Naive thymus-derived CD4-positive, alpha-beta T cell (primary cell): ENCODE measurements around the gene SHLD2. TPM values are rescaled to one million over a fixed set of nuclear protein-coding genes. Genes with fewer than 3 reads are reported as not detected.
"Not testable (repeated sequence)": the region's sequence is repeated elsewhere in the genome, so short reads cannot be mapped to it uniquely, and the experiment has no call there.

ENCODE experiments used
- ATAC-seq: fragments of 150-1000 bp; cut with Tn5 transposase; 2 replicates; pipeline ENCODE4 v1.10.0; 2021; ENCODE audit warnings: mild to moderate bottlenecking, moderate library complexity
- CTCF ChIA-PET: fragments of 350-600 bp; sonication (Branson Sonifier 250); formaldehyde crosslinking; loops from one replicate; lab custom pipeline; 2021; ENCODE audit warnings: antibody characterized with exemption; lab: Charles Lee
- POLR2A ChIA-PET: fragments of 350-600 bp; sonication (Branson Sonifier 250); formaldehyde crosslinking; loops from one replicate; lab custom pipeline; 2021; ENCODE audit warnings: antibody characterized with exemption, inconsistent platforms; lab: Charles Lee
- DNase-seq, 9 donors: peaks; one replicate each; pipeline versions ENCODE4 v3.0.0 to v3.0.0-alpha.2; 2020 to 2022; ENCODE audit warnings: mixed read lengths in 1 of 9
- H3K27ac ChIP-seq: one replicate; pipeline ENCODE4 v1.7.0; 2013; ENCODE audit warnings: mild to moderate bottlenecking, low read depth, low read length, moderate library complexity
- H3K27me3 ChIP-seq, 2 donors: one replicate each; pipeline ENCODE4 v1.7.0; 2013; ENCODE audit warnings: low read length in 2 of 2, mild to moderate bottlenecking in 2 of 2, moderate library complexity in 2 of 2; ENCODE audit not compliant: control insufficient read depth in 2 of 2, insufficient read depth in 2 of 2
- H3K36me3 ChIP-seq, 3 experiments: 1 replicate in 2 of 3; 2 replicates in 1 of 3; pipeline ENCODE4 v1.7.0; 2013; ENCODE audit warnings: low read length in 3 of 3, mild to moderate bottlenecking in 3 of 3, moderate library complexity in 1 of 3; ENCODE audit not compliant: insufficient read depth in 3 of 3, control insufficient read depth in 2 of 3
- H3K4me1 ChIP-seq, 2 donors: one replicate each; pipeline ENCODE4 v1.7.0; 2013; ENCODE audit warnings: low read length in 2 of 2, mild to moderate bottlenecking in 2 of 2, moderate library complexity in 1 of 2; ENCODE audit not compliant: control insufficient read depth in 2 of 2, insufficient read depth in 2 of 2
- H3K4me3 ChIP-seq: 2 replicates; pipeline ENCODE4 v1.7.0; 2013; ENCODE audit warnings: mild to moderate bottlenecking, low read length
- H3K9me3 ChIP-seq, 3 experiments: 1 replicate in 2 of 3; 2 replicates in 1 of 3; pipeline ENCODE4 v1.7.0; 2013; ENCODE audit warnings: low read length in 3 of 3; ENCODE audit not compliant: control insufficient read depth in 2 of 3
- H3K27ac Mint-ChIP-seq, 9 donors: one replicate each; pipeline ENCODE4 v1.8.0; 2020 to 2022; ENCODE audit warnings: mixed read lengths in 9 of 9, mild to moderate bottlenecking in 8 of 9, moderate library complexity in 5 of 9, inconsistent platforms in 2 of 9
- H3K27me3 Mint-ChIP-seq, 5 donors: one replicate each; pipeline ENCODE4 v1.8.0; 2021 to 2022; ENCODE audit warnings: mixed read lengths in 5 of 5, mild to moderate bottlenecking in 1 of 5
- H3K36me3 Mint-ChIP-seq, 5 donors: one replicate each; pipeline ENCODE4 v1.8.0; 2020 to 2022; ENCODE audit warnings: mixed read lengths in 5 of 5, mild to moderate bottlenecking in 3 of 5, inconsistent platforms in 1 of 5
- H3K4me1 Mint-ChIP-seq, 7 donors: one replicate each; pipeline ENCODE4 v1.8.0; 2020 to 2022; ENCODE audit warnings: mixed read lengths in 7 of 7, mild to moderate bottlenecking in 3 of 7, inconsistent platforms in 1 of 7
- H3K4me3 Mint-ChIP-seq, 10 donors: one replicate each; pipeline ENCODE4 v1.8.0; 2020 to 2022; ENCODE audit warnings: mild to moderate bottlenecking in 10 of 10, mixed read lengths in 10 of 10, moderate library complexity in 6 of 10, inconsistent platforms in 2 of 10
- H3K9me3 Mint-ChIP-seq, 11 donors: one replicate each; pipeline ENCODE4 v1.8.0; 2020 to 2022; ENCODE audit warnings: mixed read lengths in 11 of 11, mild to moderate bottlenecking in 4 of 11, inconsistent platforms in 1 of 11, moderate library complexity in 1 of 11
- intact Hi-C, 2 donors: fragments of 100-400 bp; cut with micrococcal nuclease; formaldehyde crosslinking; loops; one replicate each; pipeline ENCODE4 v1.15.1; 2023
- polyA plus RNA-seq, 2 donors: library from polyadenylated mRNA; unstranded; fragments of 300-500 nt; fragmentation: Illumina TruSeq; gene quantifications; one replicate each; pipeline ENCODE4 v1.2.3, GENCODE V29; 2021
- total RNA-seq, 6 experiments: library from RNA in 5 of 6; stranded (reverse) in 5 of 6; gene quantifications; 1 replicate in 5 of 6; 2 replicates in 1 of 6; pipeline ENCODE4 v1.2.3 and lab custom pipeline; 2021 to 2026

The SHLD2 gene
- total and polyA plus RNA-seq, 7 experiments from 2014 or later = 14.9 to 31.4 (median 20.6) TPM

DNA sequence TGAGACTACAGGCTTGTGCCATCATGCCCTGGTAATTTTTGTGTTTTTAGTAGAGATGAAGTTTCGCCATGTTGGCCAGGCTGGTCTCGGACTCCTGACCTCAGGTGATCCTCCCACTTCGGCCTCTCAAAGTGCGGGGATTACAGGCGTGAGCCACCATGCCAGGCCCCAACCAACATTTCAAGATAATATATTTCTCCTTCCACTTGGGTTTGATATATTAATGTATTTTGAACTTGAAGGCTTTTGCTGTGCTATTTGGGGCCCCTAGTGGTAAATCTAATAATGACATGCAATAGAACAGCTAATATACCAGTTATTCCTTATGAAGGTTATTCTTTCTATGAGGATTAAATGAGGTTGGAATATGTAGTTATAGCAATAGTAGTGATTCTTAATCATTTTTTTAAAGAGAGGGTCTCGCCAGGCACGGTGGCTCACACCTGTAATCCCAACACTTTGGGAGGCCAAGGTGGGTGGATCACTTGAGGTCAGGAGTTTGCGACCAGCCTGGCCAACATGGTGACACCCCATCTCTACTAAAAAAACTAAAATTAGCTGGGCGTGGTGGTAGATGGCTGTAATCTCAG, 54.1 kb downstream of the SHLD2 start:
- H3K27me3 Mint-ChIP-seq, H3K27me3 ChIP-seq, H3K4me1 Mint-ChIP-seq, H3K9me3 ChIP-seq, POLR2A ChIA-PET, H3K36me3 Mint-ChIP-seq, H3K9me3 Mint-ChIP-seq, H3K27ac Mint-ChIP-seq, H3K36me3 ChIP-seq, intact Hi-C loops, H3K4me3 ChIP-seq, H3K4me3 Mint-ChIP-seq, H3K27ac ChIP-seq, ATAC-seq, H3K4me1 ChIP-seq: not testable (repeated sequence)
- CTCF ChIA-PET = interaction anchor here (0.7 to 1.1 kb wide), 3 partner anchors 183 to 209 kb away, joined by 4 to 5 read pairs (median 4); no protein-coding TSS in a partner anchor
- peak in 2 of 9 donors; percentile 2 to 9 for DNase-seq

DNA sequence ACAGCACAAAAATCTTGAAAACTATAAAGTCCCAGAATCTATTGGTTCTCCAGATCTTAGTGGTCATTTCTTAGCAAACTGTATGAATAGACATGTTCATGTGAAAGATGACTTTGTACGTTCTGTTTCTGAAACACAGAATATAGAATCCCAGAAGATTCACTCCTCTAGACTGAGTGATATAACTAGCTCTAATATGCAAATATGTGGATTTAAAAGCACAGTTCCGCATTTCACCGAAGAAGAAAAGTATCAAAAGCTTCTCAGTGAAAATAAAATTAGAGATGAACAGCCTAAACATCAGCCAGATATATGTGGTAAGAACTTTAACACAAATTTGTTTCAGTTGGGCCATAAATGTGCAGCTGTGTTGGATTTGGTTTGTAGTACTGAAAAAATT, 56.5 kb downstream of the SHLD2 start:
- ATAC-seq, H3K36me3 Mint-ChIP-seq, H3K4me3 ChIP-seq, POLR2A ChIA-PET, H3K27ac ChIP-seq, H3K27ac Mint-ChIP-seq, intact Hi-C loops, CTCF ChIA-PET, H3K4me1 ChIP-seq, DNase-seq, H3K27me3 Mint-ChIP-seq, H3K27me3 ChIP-seq, H3K4me3 Mint-ChIP-seq, H3K36me3 ChIP-seq, H3K9me3 ChIP-seq, H3K9me3 Mint-ChIP-seq, H3K4me1 Mint-ChIP-seq: not testable (repeated sequence)

DNA sequence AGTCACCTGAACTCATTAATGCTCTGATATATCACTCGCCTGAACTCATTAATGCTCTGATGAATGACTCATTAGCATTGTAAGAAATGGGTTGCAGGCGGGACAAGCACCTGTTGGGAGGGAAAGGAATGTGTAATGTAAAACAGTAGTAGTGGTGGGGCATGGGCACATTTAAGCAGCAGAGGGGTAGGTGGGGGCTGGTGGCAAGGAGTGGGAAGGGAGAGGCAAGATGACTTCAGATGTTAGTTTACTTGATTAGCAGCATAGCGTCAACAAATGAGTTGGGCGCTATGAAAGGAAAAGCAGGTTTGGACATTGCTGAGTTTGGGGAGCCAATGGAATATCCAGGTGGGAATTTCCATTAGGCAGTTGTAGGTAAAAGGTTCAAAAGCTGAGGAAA, 61.8 kb downstream of the SHLD2 start:
- H3K36me3 ChIP-seq, ATAC-seq, DNase-seq, H3K27ac Mint-ChIP-seq, intact Hi-C loops, CTCF ChIA-PET, H3K9me3 ChIP-seq, H3K9me3 Mint-ChIP-seq, H3K4me3 ChIP-seq, H3K27me3 Mint-ChIP-seq, H3K4me3 Mint-ChIP-seq, POLR2A ChIA-PET, H3K27me3 ChIP-seq, H3K27ac ChIP-seq, H3K4me1 Mint-ChIP-seq, H3K4me1 ChIP-seq: not testable (repeated sequence)
- H3K36me3 Mint-ChIP-seq = peaks cover 0 to 18% (median 4%) of the 10 kb centered on the region in 5 donors

DNA sequence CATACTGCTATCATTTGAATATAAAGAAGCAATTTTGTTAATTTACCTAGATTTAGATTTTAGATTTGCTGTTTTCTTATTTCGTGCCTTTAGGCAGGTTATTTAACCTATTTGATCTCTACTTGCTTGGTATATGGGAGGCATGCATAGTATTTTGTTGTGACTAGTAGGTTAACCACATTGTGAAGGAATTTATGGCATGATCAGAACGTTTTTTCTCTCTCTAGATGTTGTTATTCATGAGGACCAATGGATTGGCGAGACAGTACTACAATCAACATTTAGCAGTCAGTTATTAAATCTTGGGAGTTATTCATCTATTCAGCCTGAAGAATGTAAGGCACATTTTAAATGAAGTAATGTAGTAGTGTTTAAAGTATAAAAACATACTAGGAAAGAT, 62.8 kb downstream of the SHLD2 start:
- H3K4me3 Mint-ChIP-seq, DNase-seq, H3K9me3 Mint-ChIP-seq, H3K27me3 ChIP-seq, H3K4me1 Mint-ChIP-seq, CTCF ChIA-PET, intact Hi-C loops, H3K4me1 ChIP-seq, H3K4me3 ChIP-seq, H3K36me3 ChIP-seq, H3K9me3 ChIP-seq, ATAC-seq, POLR2A ChIA-PET, H3K27ac Mint-ChIP-seq, H3K27ac ChIP-seq, H3K27me3 Mint-ChIP-seq: not testable (repeated sequence)
- H3K36me3 Mint-ChIP-seq = peaks cover 0 to 18% (median 5%) of the 10 kb centered on the region in 5 donors

DNA sequence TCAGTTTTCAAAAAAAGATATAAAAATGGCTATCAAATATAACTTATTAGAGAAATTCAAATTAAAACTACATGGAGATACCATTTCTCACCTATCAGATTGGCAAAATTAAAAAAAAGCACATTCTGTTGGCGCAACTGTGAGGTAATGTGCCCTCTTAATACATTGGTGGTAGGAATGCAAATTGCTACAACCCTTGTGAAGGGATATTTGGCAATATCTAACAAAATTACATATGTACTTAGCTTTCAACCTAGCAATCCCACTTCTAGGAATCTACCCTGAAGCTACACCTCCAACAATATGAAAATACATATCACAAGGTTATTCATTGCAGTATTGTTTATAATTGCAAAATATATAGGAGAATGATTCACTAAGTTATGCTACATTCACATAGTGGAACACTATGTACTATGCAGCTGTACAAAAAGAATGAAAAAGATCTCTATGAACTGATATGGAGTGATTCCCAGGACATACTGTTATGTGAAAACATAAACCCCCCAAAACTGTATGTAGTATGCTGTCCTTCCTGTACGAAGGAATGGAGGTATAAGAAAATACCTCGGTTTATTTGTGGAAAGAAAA, 67.8 kb downstream of the SHLD2 start:
- H3K27me3 ChIP-seq, H3K4me3 Mint-ChIP-seq, H3K4me3 ChIP-seq, H3K27ac ChIP-seq, DNase-seq, POLR2A ChIA-PET, intact Hi-C loops, H3K4me1 Mint-ChIP-seq, ATAC-seq, H3K9me3 Mint-ChIP-seq, CTCF ChIA-PET, H3K27me3 Mint-ChIP-seq, H3K4me1 ChIP-seq, H3K9me3 ChIP-seq, H3K36me3 ChIP-seq: not testable (repeated sequence)
- H3K36me3 Mint-ChIP-seq = peaks cover 0 to 21% (median 7%) of the 10 kb centered on the region in 5 donors
- peak overlapping the region in 1 of 9 donors; percentile 59 for H3K27ac Mint-ChIP-seq

DNA sequence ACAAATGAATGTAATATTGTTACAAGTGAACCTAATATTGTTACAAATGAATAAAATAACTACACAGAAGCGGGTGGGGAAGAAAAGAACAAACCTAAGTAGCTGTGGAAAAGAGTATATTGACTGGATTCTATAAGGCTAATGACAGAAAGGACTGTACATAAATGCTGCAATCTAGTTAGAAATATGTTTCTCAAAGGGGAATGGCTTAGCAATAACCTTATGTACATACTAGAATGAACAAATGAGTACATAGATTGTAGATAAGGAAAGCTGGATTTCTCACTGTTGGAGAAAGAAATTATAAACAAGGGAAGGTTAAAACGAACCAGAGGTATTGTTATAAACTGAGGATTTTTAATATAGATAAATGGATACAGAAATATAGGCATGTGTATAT, 68.4 kb downstream of the SHLD2 start:
- CTCF ChIA-PET = interaction anchor here (0.7 kb wide), 1 partner anchor 74 kb away, joined by 5 read pairs; no protein-coding TSS in a partner anchor
- H3K9me3 ChIP-seq, ATAC-seq, H3K36me3 ChIP-seq, H3K4me3 Mint-ChIP-seq, H3K27ac Mint-ChIP-seq, H3K4me1 Mint-ChIP-seq, H3K4me1 ChIP-seq, H3K4me3 ChIP-seq, H3K27me3 Mint-ChIP-seq, H3K27ac ChIP-seq, POLR2A ChIA-PET, DNase-seq, H3K27me3 ChIP-seq, intact Hi-C loops, H3K9me3 Mint-ChIP-seq: not testable (repeated sequence)
- peaks cover 0 to 18% (median 5%) of the 10 kb centered on the region in 5 donors for H3K36me3 Mint-ChIP-seq

DNA sequence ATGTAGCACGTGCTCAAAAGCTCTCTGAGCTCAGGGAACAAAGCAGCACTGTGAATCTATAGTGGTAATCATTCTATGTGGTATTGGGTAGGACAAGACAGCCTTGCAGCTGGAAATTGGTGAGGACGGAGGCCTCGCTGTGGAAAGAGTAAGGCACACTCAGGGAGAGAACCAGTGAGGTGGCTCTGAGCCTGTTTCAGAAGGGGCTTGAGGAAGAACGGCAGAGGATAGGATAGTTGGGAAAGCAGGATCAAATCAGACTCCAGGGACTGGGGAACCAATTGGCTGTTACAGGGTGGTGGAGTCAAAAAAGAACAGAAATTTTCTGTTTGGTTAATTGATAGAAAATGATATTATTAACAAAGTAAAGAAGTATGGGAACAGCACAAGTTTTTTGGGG, 74.9 kb downstream of the SHLD2 start:
- intact Hi-C loops, H3K4me1 ChIP-seq, H3K27me3 Mint-ChIP-seq, H3K27me3 ChIP-seq, DNase-seq, H3K4me3 ChIP-seq, H3K9me3 ChIP-seq, ATAC-seq, H3K27ac Mint-ChIP-seq, POLR2A ChIA-PET, H3K9me3 Mint-ChIP-seq, H3K36me3 ChIP-seq, H3K4me3 Mint-ChIP-seq, H3K4me1 Mint-ChIP-seq, CTCF ChIA-PET, H3K27ac ChIP-seq: not testable (repeated sequence)
- peaks cover 3 to 16% (median 8%) of the 10 kb centered on the region in 5 donors for H3K36me3 Mint-ChIP-seq
